ENCODE measurements around the gene DENND11. TPM values are rescaled to one million over a fixed set of nuclear protein-coding genes. Genes with fewer than 3 reads are reported as not detected.

DENND11 gene
- polyA plus RNA-seq, 1 experiment, result 4.9 TPM

GRCh38 chr7:141688043-141688442, 13.9 kb downstream of the DENND11 start:
- ChIA-PET POLR2A (no interaction called here), CTCF (interaction anchor here (0.6 to 0.9 kb wide), 2 partner anchors 33 to 50 kb away, joined by 3 to 5 read pairs; partner anchors contain the start of gene SSBP1)
- no peaks in the 10 kb centered on the region for H3K27me3 ChIP-seq (ENCODE audit: control insufficient read depth, insufficient read depth, low read length)
- H3K4me3 ChIP-seq (ENCODE audit: low read depth, low read length), result no peak overlapping the region
- H3K27ac ChIP-seq (ENCODE audit: low read depth, low read length), result no peak overlapping the region
- DNase-seq (ENCODE audit: low read depth, low spot score), result no peak
- no peaks in the 10 kb centered on the region for H3K9me3 ChIP-seq (ENCODE audit: control insufficient read depth, insufficient read depth, low read length)
- TF ChIP-seq CTCF (IDR thresholded peaks at IDR 0.05; ENCODE audit: low read depth, low read length), result no peak

DNA sequence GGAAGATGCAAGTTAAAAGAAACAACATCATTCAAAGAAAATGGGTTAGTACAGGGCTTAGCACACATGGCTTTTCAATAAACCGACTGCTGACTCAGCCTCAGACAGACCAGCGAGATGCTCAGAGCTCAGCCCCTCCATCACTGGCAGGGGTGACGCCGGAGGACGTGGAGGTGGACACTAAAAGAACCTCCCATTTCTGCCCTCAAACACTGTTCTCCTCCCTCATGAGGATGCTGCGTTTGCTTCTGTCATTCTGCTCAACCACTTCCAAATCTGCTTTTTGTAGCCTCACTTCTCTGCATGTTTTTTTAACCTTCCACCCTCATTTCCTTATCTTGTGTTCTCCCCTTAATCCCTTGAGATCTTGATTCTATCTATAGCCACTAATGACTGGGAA, 15.3 kb downstream of the DENND11 start:
- H3K27ac ChIP-seq (ENCODE audit: low read depth, low read length), result no peak overlapping the region
- H3K4me3 ChIP-seq (ENCODE audit: low read depth, low read length), result no peak overlapping the region
- H3K27me3 ChIP-seq (ENCODE audit: control insufficient read depth, insufficient read depth, low read length), result no peaks in the 10 kb centered on the region
- DNase-seq (ENCODE audit: low read depth, low spot score), result no peak
- no peak for TF ChIP-seq CTCF (IDR thresholded peaks at IDR 0.05; ENCODE audit: low read depth, low read length)
- no peaks in the 10 kb centered on the region for H3K9me3 ChIP-seq (ENCODE audit: control insufficient read depth, insufficient read depth, low read length)
- CTCF ChIA-PET, result interaction anchor here (1.0 to 2.3 kb wide), 3 partner anchors 9 to 51 kb away, joined by 3 to 8 read pairs (median 6); partner anchors contain the start of gene SSBP1
- POLR2A ChIA-PET, result no interaction called here

DNA sequence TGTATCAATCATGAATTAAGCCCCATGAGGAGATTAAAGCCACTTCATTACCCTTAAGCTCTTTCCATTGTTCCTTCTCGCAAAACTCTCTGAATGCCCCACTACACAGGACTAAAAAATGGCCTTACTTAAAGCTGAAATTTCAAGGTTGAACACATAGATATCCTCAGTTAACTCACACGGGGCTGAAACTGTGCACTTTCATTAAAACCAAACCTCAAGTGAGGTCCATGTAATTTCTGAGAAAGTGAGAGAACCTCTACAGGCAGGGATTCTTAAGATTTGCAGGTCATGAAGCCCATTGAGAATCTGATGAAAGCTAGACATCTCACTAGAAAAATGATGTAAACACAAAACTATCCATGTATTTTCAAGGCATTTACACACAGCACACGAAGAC, 15.9 kb downstream of the DENND11 start:
- POLR2A ChIA-PET, result interaction anchor here (0.6 kb wide), 1 partner anchor 52 kb away, joined by 3 read pairs; the partner anchor contains the start of gene SSBP1
- no peaks in the 10 kb centered on the region for H3K9me3 ChIP-seq (ENCODE audit: control insufficient read depth, insufficient read depth, low read length)
- no peak overlapping the region for H3K4me3 ChIP-seq (ENCODE audit: low read depth, low read length)
- no peak overlapping the region for H3K27ac ChIP-seq (ENCODE audit: low read depth, low read length)
- no peak for TF ChIP-seq CTCF (IDR thresholded peaks at IDR 0.05; ENCODE audit: low read depth, low read length)
- H3K27me3 ChIP-seq (ENCODE audit: control insufficient read depth, insufficient read depth, low read length), result no peaks in the 10 kb centered on the region
- no peak for DNase-seq (ENCODE audit: low read depth, low spot score)
- CTCF ChIA-PET, result interaction anchor here (1.0 to 2.3 kb wide), 3 partner anchors 9 to 52 kb away, joined by 3 to 8 read pairs (median 6); partner anchors contain the start of gene SSBP1

GRCh38 chr7:141685285-141686023, 16.5 kb downstream of the DENND11 start:
- Histone ChIP-seq H3K9me3 (ENCODE audit: control insufficient read depth, insufficient read depth, low read length) (no peaks in the 10 kb centered on the region), H3K27ac (ENCODE audit: low read depth, low read length) (no peak overlapping the region), H3K27me3 (ENCODE audit: control insufficient read depth, insufficient read depth, low read length) (no peaks in the 10 kb centered on the region), H3K4me3 (ENCODE audit: low read depth, low read length) (no peak overlapping the region)
- CTCF ChIA-PET, result interaction anchor here (1.0 to 2.3 kb wide), 3 partner anchors 8 to 53 kb away, joined by 3 to 8 read pairs (median 6); partner anchors contain the start of gene SSBP1
- DNase-seq (ENCODE audit: low read depth, low spot score), result no peak
- POLR2A ChIA-PET, result interaction anchor here (0.6 kb wide), 1 partner anchor 52 kb away, joined by 3 read pairs; the partner anchor contains the start of gene SSBP1
- no peak for TF ChIP-seq CTCF (IDR thresholded peaks at IDR 0.05; ENCODE audit: low read depth, low read length)

DNA sequence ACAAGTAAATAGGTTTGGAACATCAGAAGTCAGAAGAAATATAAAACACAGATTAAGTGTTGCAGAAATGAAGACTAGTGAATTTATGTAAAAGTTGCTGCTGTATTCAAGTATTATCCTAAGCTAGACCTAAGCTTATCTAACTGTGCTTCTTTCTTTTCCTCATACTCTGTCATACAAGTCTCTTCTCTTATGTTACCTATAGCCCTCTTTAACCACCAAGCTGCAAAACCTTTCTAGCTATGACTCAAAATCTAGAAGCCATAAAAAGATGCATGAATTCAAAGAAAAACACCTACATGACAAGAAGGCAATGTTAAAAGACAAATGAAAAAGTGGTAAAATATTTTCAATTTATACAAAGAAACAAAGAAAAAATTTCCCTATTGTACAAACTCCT, 23.0 kb downstream of the DENND11 start:
- no peak overlapping the region for H3K4me3 ChIP-seq (ENCODE audit: low read depth, low read length)
- TF ChIP-seq CTCF (IDR thresholded peaks at IDR 0.05; ENCODE audit: low read depth, low read length), result no peak
- no peak overlapping the region for H3K27ac ChIP-seq (ENCODE audit: low read depth, low read length)
- ChIA-PET POLR2A (no interaction called here), CTCF (interaction anchor here (1.4 kb wide), 1 partner anchor 59 kb away, joined by 5 read pairs; the partner anchor contains the start of gene SSBP1)
- no peak for DNase-seq (ENCODE audit: low read depth, low spot score)
- no peaks in the 10 kb centered on the region for H3K27me3 ChIP-seq (ENCODE audit: control insufficient read depth, insufficient read depth, low read length)
- peaks cover 3% of the 10 kb centered on the region; the same call in 1 of the 2 replicates for H3K9me3 ChIP-seq (ENCODE audit: control insufficient read depth, insufficient read depth, low read length)

All from AG04450 (cell line).